Left lung (tissue), 10 donors: ENCODE measurements around the gene SEC23A. TPM values are rescaled to one million over a fixed set of nuclear protein-coding genes. Genes with fewer than 3 reads are reported as not detected.

Experiments used
- ATAC-seq: fragments of 200-7000 bp; cut with Tn5 transposase; one replicate; pipeline ENCODE4 v1.9.1; 2020; ENCODE audit warnings: moderate library complexity
- DNase-seq, 4 donors: peaks; one replicate each; pipeline ENCODE4 v3.0.0-alpha.2; 2013 to 2020
- H3K27ac ChIP-seq, 2 donors: fragments of 200-600 bp; sonication (generic) in 1 of 2; one replicate each; pipeline versions ENCODE4 v1.5.0 to v1.8.0; 2020 to 2021
- H3K27me3 ChIP-seq, 2 donors: fragments of 200-600 bp; sonication (generic) in 1 of 2; one replicate each; pipeline versions ENCODE4 v1.5.0 to v1.8.0; 2020 to 2021
- H3K36me3 ChIP-seq, 2 donors: fragments of 200-600 bp; sonication (generic) in 1 of 2; one replicate each; pipeline versions ENCODE4 v1.5.0 to v1.8.0; 2020 to 2021
- H3K4me1 ChIP-seq, 2 donors: fragments of 200-600 bp; one replicate each; pipeline ENCODE4 v1.8.0; 2021
- H3K4me3 ChIP-seq, 2 donors: fragments of 200-600 bp; sonication (generic) in 1 of 2; one replicate each; pipeline versions ENCODE4 v1.5.0 to v1.8.0; 2020 to 2021; ENCODE audit warnings: mild to moderate bottlenecking in 1 of 2
- H3K9me3 ChIP-seq, 2 donors: fragments of 200-600 bp; sonication (generic) in 1 of 2; one replicate each; pipeline versions ENCODE4 v1.5.0 to v1.8.0; 2020 to 2021
- CTCF ChIP-seq, 2 donors: fragments of 200-600 bp; sonication (generic) in 1 of 2; IDR thresholded peaks; one replicate each; pipeline versions ENCODE4 v1.5.0 to v1.8.0; 2021; ENCODE audit warnings: antibody characterized with exemption in 2 of 2
- intact Hi-C, 2 donors: fragments of 100-400 bp; cut with DNase I; formaldehyde crosslinking; loops; one replicate each; pipeline versions ENCODE4 v1.11.2 to v1.14.2; 2022
- polyA plus RNA-seq, 6 donors: library from polyadenylated mRNA; unstranded; fragments of 120-200 nt; gene quantifications; one replicate each; pipeline ENCODE4 v1.2.1, GENCODE V29; 2013; ENCODE audit not compliant: insufficient read length in 6 of 6
- total RNA-seq, 2 donors: library from RNA; stranded (reverse); fragmentation: NEBNext Ultra II Directional; extraction: Animal tissue kit (Norgen Biotek cat#: 25700); gene quantifications; one replicate each; pipeline ENCODE4 v1.2.1, GENCODE V29; 2021
- donor health status: DM: no; HTN: yes; CAD: no.
- donor health status: DM: no; HTN: no; CAD: no.

The SEC23A gene
- total and polyA plus RNA-seq, 8 donors, result 59.3 to 81.7 (median 65.0) TPM

DNA sequence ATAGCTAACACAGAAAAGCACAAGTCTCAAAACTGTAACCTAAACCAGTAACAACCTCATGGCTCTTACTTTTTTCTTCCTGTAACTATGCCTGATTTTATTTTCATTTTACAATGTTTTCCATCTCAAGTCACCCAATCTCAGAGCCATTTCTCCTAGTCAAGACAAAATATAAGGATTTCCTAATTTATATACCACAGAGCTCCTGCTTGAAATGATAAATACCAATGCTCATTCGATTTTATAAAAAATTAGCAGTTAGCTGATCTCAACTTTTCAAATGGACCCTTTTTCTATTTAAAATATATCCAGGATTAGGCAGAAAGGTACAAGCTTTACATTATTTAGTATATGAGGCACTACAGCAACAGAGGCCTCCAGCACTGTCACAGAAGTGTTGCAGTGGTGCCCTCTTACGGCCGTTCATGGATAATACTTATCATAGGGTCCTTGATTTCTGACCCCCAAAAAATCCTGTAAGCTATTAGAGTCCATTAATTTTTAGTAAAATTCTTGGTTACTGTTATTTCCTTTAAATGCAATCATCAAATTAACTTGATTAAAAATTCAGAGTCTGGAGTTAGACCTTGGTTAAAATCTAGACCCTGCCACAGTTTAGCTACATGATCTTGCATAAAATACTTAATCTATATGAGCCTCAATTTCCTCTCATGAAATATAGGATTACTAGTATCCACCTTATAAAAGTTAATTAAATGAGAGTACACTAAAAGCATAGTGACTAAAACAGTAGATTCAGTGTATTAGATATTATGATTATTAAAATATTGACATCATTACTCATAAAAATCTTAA, 68.3 kb downstream of the SEC23A start:
- H3K9me3 ChIP-seq, result no peaks in the 10 kb centered on the region
- H3K27ac ChIP-seq, result no peak overlapping the region
- no peaks in the 10 kb centered on the region for H3K4me1 ChIP-seq
- DNase-seq, result peak in 1 of 4 donors; percentile 22
- H3K4me3 ChIP-seq, result no peak overlapping the region
- no peak for ATAC-seq
- TF ChIP-seq CTCF (IDR thresholded peaks at IDR 0.05), result no peak
- H3K27me3 ChIP-seq, result no peaks in the 10 kb centered on the region
- peaks cover 0 to 93% of the 10 kb centered on the region in 2 donors for H3K36me3 ChIP-seq
- intact Hi-C loops, result no loop called here

GRCh38 chr14:39033371-39033770, 69.7 kb downstream of the SEC23A start:
- ATAC-seq (no peak), DNase-seq (no peak)
- H3K4me3 ChIP-seq, result no peak overlapping the region
- H3K4me1 ChIP-seq, result no peaks in the 10 kb centered on the region
- peaks cover 0 to 83% of the 10 kb centered on the region in 2 donors for H3K36me3 ChIP-seq
- intact Hi-C loops, result no loop called here
- H3K27me3 ChIP-seq, result no peaks in the 10 kb centered on the region
- TF ChIP-seq CTCF (IDR thresholded peaks at IDR 0.05), result no peak
- H3K9me3 ChIP-seq, result no peaks in the 10 kb centered on the region
- no peak overlapping the region for H3K27ac ChIP-seq

DNA sequence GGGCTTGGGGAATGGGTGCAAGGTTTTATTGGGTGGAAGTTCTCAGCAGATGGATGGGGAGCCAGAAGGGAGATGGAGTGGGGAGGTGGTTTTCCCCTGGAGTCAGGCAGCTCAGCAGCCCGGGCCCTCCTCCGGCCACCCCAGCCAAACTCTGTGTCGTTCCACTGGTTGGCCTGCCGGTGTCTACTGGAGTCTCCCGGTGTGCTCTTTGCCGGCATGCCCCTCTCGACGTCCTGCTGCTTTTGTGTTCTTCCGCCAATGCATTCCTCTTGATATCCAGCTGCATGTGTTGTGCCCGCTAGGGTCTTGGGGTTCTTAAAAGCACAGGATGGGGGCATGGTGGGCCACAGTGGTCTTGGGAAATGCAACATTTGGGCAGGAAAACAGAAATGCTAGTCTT, 72.8 kb downstream of the SEC23A start:
- Histone ChIP-seq H3K4me1 (no peaks in the 10 kb centered on the region), H3K27ac (no peak overlapping the region), H3K36me3 (peaks cover 0 to 51% of the 10 kb centered on the region in 2 donors), H3K9me3 (no peaks in the 10 kb centered on the region), H3K27me3 (no peaks in the 10 kb centered on the region), H3K4me3 (no peak overlapping the region)
- TF ChIP-seq CTCF (IDR thresholded peaks at IDR 0.05), result no peak
- DNase-seq (no peak), ATAC-seq (no peak)
- intact Hi-C loops, result no loop called here

- H3K4me1 ChIP-seq, result no peaks in the 10 kb centered on the region
- H3K4me3 ChIP-seq, result no peak overlapping the region
- H3K9me3 ChIP-seq, result no peaks in the 10 kb centered on the region
- H3K36me3 ChIP-seq, result peaks cover 0 to 47% of the 10 kb centered on the region in 2 donors
- ATAC-seq, result no peak
- H3K27me3 ChIP-seq, result no peaks in the 10 kb centered on the region
- no peak overlapping the region for H3K27ac ChIP-seq
- DNase-seq, result no peak
- intact Hi-C loops, result no loop called here
- TF ChIP-seq CTCF (IDR thresholded peaks at IDR 0.05), result no peak
These were observed 73.2 kb downstream of the SEC23A start for GRCh38 chr14:39029789-39030188.

- DNase-seq (no peak), ATAC-seq (no peak)
- Histone ChIP-seq H3K27ac (no peak overlapping the region), H3K4me3 (no peak overlapping the region), H3K9me3 (no peaks in the 10 kb centered on the region), H3K36me3 (peaks cover 0 to 42% of the 10 kb centered on the region in 2 donors), H3K4me1 (no peaks in the 10 kb centered on the region), H3K27me3 (no peaks in the 10 kb centered on the region)
- no peak for TF ChIP-seq CTCF (IDR thresholded peaks at IDR 0.05)
- intact Hi-C loops, result no loop called here
These were observed 74.4 kb downstream of the SEC23A start for GRCh38 chr14:39028620-39029019.
